ENCODE measurements around the gene PLCL2.
"Not testable (repeated sequence)": the region's sequence is repeated elsewhere in the genome, so short reads cannot be mapped to it uniquely, and the experiment has no call there.

PLCL2 gene

GRCh38 chr3:17119201-17120072, 234.7 kb downstream of the PLCL2 start:
- DNase-seq (ENCODE audit: low read depth): no peak

DNA sequence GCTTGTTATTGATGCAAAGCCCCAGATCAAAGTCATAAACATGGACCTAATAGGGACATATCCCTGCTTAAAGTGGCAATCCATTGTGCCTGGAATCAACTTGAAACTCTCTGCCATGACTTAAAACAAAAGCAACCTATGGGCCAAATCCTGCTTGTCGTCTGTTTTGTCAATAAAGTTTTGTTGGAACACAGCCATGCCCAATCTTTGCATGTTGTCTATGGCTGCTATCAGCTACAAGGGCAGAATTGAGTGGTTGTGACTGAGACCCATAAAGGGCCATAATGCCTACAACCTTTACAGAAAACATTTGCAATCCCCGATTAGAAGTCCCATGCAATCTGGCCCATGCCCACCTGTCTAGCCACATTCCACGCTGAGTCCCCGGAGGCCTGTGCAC, 235.4 kb downstream of the PLCL2 start:
- DNase-seq (ENCODE audit: low read depth): no peak

DNA sequence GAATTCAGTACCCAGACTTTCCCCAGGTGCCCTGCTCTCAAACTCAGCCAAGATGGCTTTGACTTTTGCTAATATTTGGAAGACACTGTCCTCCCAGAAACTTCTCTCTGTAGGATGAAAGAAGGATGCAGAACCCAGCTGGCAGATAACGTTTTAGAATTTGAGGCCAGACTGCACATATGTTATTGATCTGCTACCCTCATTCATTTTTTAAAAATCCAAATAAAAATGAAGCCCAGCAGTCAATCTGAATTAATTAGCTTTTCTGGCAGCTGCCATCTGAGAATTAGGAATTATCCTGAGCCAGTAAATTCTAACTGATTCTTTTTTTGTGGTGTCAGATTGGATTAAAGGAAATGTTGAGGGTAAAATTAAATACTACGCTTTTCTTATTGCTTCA, 236.6 kb downstream of the PLCL2 start:
- no peak for DNase-seq (ENCODE audit: low read depth)

GRCh38 chr3:17122758-17123157, 238.0 kb downstream of the PLCL2 start:
- DNase-seq (ENCODE audit: low read depth): no peak

- no peak for DNase-seq (ENCODE audit: low read depth)
These were observed 241.1 kb downstream of the PLCL2 start for GRCh38 chr3:17125738-17126442.

DNA sequence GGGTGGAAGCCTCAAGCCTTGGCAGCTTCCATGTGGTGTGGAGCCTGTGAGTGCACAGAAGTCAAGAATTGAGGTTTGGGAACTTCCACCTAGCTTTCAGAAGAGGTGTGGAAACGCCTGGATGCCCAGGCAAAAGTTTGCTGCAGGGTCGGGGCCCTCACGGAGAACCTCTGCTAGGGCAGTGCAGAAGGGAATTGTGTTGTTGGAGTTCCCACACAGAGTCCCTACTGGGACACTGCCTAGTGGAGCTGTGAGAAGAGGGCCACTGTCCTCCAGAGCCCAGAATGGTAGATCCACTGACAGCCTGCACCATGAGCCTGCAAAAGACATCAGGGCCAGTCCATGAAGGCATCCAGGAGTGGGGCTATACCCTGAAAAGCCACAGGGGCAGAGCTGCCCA, 243.9 kb downstream of the PLCL2 start:
- not testable (repeated sequence) for DNase-seq (ENCODE audit: low read depth)

- DNase-seq (ENCODE audit: low read depth): no peak
These were observed 244.8 kb downstream of the PLCL2 start for GRCh38 chr3:17129556-17129955.

- no peak for DNase-seq (ENCODE audit: low read depth)
These were observed 246.2 kb downstream of the PLCL2 start for GRCh38 chr3:17130956-17131355.

- DNase-seq (ENCODE audit: low read depth): no peak
These were observed 247.7 kb downstream of the PLCL2 start for GRCh38 chr3:17132286-17133115.

- no peak for DNase-seq (ENCODE audit: low read depth)
These were observed 249.1 kb downstream of the PLCL2 start for GRCh38 chr3:17133632-17134545.

- no peak for DNase-seq (ENCODE audit: low read depth)
These were observed 250.9 kb downstream of the PLCL2 start for GRCh38 chr3:17135696-17136095.

DNA sequence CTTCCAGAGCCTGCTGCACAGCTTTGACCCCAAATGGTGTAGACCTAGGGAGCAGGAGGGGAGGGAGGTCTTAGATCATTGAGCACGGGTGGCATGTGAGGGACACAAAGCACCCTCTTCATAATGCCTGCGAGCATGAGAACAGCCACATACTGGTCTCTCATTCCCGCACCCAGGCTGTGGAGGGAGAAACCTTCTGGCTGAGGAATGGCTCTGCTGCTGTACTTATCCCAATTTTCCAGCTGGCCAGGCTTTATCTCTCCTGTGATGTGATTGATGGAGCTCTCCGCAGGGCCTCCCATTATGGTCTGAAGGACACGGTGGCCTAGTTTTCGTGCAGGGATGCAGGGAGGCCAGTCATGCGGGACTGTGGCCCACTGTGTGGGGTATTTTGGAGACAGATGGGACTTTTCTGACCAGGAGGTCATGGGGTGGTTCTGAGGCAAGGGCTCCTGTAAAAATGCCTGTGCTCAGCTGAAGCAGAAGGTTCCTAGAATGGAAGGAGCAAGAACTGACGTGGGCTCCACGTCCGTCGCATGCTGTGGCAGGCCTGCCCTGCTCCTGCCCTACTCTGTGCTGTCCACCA, 251.5 kb downstream of the PLCL2 start:
- no peak for DNase-seq (ENCODE audit: low read depth)

- DNase-seq (ENCODE audit: low read depth): no peak
These were observed 252.6 kb downstream of the PLCL2 start for GRCh38 chr3:17137321-17137826.

DNA sequence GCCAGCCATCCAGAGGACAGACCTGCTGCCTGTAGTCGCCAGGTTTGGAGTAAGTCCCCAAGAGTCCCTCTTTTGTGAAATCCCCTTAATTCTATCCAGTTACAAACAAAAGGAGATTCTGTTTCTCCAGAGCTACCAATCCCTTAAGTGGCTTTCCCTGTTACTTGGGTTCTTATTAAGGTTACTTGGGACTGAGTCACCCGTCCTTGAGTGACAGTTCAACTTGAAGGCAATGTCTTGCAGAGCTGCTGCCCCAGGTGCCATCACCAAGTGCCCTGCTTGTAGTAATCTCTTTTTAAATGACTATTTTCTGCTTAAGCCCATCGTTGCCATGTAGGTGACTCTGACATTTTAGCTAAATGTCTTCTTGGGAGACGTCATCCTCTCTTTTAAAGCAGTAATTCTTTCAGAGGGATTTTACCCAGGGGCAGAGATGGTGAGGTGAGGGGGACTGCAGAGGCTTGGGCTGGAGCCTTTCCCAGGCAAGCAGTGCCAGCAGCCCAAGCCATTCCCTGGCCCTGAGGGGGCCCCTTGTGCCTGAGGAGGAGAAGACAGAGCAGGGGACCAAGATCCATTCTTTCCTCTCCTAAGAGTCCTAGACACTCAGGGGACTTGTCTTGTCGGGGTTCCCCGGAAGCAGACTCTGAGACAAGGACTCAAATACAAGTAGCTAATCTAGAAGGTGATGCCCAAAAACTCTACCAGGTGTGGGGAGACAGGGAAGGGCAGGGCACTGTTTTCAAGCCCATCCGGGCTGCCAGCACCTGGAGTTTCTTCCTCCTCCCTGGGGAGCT, 253.7 kb downstream of the PLCL2 start:
- no peak for DNase-seq (ENCODE audit: low read depth)

Measured in stimulated activated CD8-positive, alpha-beta memory T cell treated with anti-CD3 and anti-CD28 coated beads, Interleukin-4, amount 100 ng/mL, for 24 hours (primary cell).